ENCODE measurements around the gene VKORC1.

The VKORC1 gene

GRCh38 chr16:31099860-31100638, 5.5 kb upstream of the VKORC1 start:
- TF ChIP-seq, protein P1, sequence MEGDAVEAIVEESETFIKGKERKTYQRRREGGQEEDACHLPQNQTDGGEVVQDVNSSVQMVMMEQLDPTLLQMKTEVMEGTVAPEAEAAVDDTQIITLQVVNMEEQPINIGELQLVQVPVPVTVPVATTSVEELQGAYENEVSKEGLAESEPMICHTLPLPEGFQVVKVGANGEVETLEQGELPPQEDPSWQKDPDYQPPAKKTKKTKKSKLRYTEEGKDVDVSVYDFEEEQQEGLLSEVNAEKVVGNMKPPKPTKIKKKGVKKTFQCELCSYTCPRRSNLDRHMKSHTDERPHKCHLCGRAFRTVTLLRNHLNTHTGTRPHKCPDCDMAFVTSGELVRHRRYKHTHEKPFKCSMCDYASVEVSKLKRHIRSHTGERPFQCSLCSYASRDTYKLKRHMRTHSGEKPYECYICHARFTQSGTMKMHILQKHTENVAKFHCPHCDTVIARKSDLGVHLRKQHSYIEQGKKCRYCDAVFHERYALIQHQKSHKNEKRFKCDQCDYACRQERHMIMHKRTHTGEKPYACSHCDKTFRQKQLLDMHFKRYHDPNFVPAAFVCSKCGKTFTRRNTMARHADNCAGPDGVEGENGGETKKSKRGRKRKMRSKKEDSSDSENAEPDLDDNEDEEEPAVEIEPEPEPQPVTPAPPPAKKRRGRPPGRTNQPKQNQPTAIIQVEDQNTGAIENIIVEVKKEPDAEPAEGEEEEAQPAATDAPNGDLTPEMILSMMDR (IDR thresholded peaks at IDR 0.05; ENCODE audit: insufficient read depth, low read length, poor library complexity, severe bottlenecking), result no peak
- no peak overlapping the region for H3K4me3 ChIP-seq (replicated peaks; ENCODE audit: low read depth, low read length)
- H3K27me3 ChIP-seq (replicated peaks; ENCODE audit: control insufficient read depth, insufficient read depth, low read length), result no peaks in the 10 kb centered on the region
- no peak for DNase-seq (ENCODE audit: extremely low read depth, insufficient read length)
- H3K36me3 ChIP-seq (ENCODE audit: control insufficient read depth, insufficient read depth, low read length), result no peaks in the 10 kb centered on the region

DNA sequence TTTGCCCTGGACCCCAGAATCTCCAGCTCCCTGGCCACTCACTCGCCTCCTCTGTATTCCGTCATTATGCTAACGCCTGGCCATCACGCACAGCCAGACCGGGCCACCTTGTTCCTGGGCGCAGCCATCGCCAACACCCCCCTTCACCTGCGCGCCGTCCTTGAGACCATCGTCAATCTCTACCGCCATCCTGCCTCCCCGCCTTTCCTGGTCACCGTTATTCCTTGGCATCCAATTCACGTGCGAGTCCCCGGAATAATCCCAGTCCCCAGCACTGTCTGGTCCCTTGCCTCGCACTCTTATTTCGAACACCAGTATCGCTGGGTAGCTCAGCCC, 541 bp downstream of the VKORC1 start:
- Histone ChIP-seq H3K4me3 (replicated peaks; ENCODE audit: low read depth, low read length) (peak overlapping the region; percentile 96), H3K27me3 (replicated peaks; ENCODE audit: control insufficient read depth, insufficient read depth, low read length) (no peaks in the 10 kb centered on the region), H3K36me3 (ENCODE audit: control insufficient read depth, insufficient read depth, low read length) (peaks cover 7% of the 10 kb centered on the region)
- TF ChIP-seq, protein P1 (IDR thresholded peaks at IDR 0.05; ENCODE audit: insufficient read depth, low read length, poor library complexity, severe bottlenecking), result no peak
- DNase-seq (ENCODE audit: extremely low read depth, insufficient read length), result no peak

DNA sequence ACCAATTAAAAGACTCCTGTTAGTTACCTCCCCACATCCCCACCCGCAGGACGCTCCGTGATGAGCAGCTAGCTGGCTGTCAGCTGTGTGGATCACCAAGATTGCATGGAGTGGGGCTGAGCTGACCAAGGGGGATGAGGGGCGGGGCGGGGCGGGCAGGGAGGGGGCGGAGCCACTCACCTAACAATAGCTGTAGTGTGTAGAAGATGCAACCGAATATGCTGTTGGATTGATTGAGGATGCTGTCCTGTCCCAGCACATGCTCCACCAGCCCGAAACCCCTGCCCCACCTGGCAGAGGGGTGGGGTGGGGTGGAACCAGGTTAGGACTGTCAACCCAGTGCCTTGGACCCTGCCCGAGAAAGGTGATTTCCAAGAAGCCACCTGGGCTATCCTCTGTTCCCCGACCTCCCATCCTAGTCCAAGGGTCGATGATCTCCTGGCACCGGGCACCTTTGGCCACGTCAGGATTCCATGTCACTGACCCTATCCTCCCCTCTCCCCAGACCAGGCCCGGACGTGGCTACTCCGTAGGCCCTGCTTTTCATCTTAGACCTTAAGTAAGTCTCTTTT, 1.4 kb downstream of the VKORC1 start:
- TF ChIP-seq, protein P1 (IDR thresholded peaks at IDR 0.05; ENCODE audit: insufficient read depth, low read length, poor library complexity, severe bottlenecking), result no peak
- Histone ChIP-seq H3K36me3 (ENCODE audit: control insufficient read depth, insufficient read depth, low read length) (peaks cover 7% of the 10 kb centered on the region), H3K4me3 (replicated peaks; ENCODE audit: low read depth, low read length) (peak overlapping the region; percentile 48), H3K27me3 (replicated peaks; ENCODE audit: control insufficient read depth, insufficient read depth, low read length) (no peaks in the 10 kb centered on the region)
- no peak for DNase-seq (ENCODE audit: extremely low read depth, insufficient read length)

GRCh38 chr16:31092330-31092729, 2.3 kb downstream of the VKORC1 start:
- Histone ChIP-seq H3K27me3 (replicated peaks; ENCODE audit: control insufficient read depth, insufficient read depth, low read length) (no peaks in the 10 kb centered on the region), H3K36me3 (ENCODE audit: control insufficient read depth, insufficient read depth, low read length) (peaks cover 7% of the 10 kb centered on the region), H3K4me3 (replicated peaks; ENCODE audit: low read depth, low read length) (no peak overlapping the region)
- TF ChIP-seq, protein P1 (IDR thresholded peaks at IDR 0.05; ENCODE audit: insufficient read depth, low read length, poor library complexity, severe bottlenecking), result no peak
- DNase-seq (ENCODE audit: extremely low read depth, insufficient read length), result no peak

DNA sequence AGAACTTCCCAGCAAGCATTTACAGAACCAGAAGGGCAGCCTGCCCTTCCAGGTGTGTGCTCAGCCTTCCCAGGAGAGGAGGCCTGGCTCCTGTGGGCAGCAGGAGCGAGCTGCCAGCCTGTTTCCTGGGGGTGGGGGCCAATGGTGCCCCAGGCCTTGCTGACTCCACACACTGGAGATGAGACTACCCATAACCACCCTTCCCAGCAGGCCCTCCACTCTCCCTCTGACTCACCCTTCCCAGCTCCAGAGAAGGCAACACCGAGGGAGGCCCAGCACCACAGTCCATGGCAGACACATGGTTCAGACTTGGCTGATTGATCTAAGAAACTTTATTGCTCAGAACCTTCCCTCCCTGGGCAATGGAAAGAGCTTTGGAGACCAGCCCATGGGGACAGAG, 4.1 kb downstream of the VKORC1 start:
- H3K4me3 ChIP-seq (replicated peaks; ENCODE audit: low read depth, low read length), result no peak overlapping the region
- no peaks in the 10 kb centered on the region for H3K27me3 ChIP-seq (replicated peaks; ENCODE audit: control insufficient read depth, insufficient read depth, low read length)
- peaks cover 10% of the 10 kb centered on the region for H3K36me3 ChIP-seq (ENCODE audit: control insufficient read depth, insufficient read depth, low read length)
- TF ChIP-seq, protein P1 (IDR thresholded peaks at IDR 0.05; ENCODE audit: insufficient read depth, low read length, poor library complexity, severe bottlenecking), result no peak
- DNase-seq (ENCODE audit: extremely low read depth, insufficient read length), result no peak
